HG02870 (cell line): ENCODE measurements around the gene ECI1.
"Not testable (repeated sequence)": the region's sequence is repeated elsewhere in the genome, so short reads cannot be mapped to it uniquely, and the experiment has no call there.

ENCODE experiments used
- ATAC-seq: cut with Tn5 transposase; IDR thresholded peaks from one replicate; pipeline ENCODE4 v1.9.1; 2021; ENCODE audit warnings: mild to moderate bottlenecking, moderate library complexity; ENCODE audit not compliant: unreplicated experiment

ECI1 gene

DNA sequence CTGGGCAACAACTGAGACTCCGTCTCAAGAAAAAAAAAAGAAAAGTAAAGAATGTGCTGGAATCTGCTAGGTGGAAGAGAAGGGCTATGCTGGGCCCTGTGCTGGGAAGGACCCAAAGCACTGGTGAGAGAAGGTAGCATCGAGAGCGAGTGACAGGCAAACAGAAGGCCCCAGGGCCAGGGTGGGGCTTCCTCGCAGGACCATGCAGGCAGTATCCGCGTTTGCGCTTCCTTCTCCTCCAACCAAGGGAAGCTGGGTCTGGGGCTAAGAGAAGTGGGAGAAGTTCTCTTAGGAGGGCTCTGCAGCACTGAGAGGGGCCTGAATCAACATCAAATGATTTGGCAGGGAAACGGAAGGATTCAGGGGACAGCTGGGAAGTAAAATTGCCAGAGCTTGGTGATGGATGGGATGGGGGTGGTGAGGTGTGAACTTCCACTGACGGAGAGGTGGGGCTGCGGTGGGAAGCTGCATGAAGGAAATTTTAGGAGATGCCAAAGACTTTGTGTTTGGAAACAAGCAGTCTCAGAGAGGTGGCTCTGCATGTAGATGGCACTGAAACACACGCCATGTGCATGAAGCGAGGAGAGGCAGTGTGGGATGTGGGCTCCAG is 5.2 kb upstream of the ECI1 start:
- no peak for ATAC-seq

DNA sequence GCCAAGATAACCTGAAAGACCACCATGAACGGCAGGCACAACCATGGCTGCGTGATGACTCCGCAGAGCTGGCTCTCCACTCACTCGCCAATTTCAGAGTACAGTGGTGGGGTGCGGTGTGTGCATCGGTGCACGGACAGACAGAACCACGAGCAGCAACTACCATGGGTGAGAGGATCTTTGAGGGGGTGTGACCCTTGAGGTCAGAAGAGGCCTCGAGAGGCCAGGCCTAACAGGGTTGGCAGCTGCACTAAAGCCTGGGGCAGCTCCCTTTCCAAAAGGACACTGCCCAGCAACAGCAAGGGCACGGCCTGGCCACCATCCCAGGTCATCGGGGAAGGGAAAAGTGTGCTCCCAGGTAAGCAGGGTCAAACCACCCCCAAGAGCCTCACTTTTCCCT is 1.9 kb upstream of the ECI1 start:
- no peak for ATAC-seq

DNA sequence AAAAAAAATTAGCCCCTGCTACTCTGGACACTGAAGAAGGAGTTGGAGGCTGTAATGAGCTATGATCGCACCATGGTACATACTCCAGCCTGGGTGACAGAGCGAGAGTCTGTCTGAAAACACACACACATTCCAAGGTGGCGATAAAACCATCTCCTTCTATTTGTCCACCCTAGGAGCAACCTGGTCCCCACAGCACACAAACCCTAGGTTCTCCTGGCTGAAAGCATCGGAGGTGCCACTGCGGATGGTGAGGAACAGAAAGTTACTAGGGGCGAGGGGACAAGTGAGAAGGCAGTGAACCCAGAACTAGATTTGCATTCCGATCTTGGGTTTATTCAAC is 1.4 kb upstream of the ECI1 start:
- no peak for ATAC-seq

DNA sequence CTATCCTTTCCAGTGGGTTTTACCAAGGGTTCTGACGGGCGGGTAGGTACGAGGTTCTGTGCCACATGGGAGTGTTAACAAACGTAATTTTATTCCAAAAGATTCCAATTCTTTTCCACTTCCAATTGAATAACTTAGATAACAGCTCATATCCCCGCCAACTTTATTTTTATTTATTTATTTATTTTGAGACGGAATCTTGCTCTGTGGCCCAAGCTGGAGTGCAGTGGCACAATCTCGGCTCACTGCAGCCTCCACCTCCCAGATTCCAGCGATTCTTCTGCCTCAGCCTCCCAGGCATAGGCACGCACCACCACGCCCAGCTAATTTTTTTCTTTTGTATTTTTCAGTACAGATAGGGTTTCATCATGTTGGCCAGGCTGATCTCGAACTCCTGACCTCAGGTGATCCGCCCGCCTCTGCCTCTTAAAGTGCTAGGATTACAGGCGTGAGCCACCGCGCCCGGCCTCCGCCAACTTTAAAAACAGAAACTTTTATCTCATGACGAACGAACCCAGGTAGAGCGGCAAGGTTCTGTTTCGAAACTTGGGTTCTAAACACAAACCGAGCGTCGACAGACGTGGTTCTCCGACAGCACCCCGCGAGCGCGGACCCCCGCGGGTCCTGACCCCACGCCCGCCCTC is 613 bp downstream of the ECI1 start:
- ATAC-seq = peak; percentile 5

DNA sequence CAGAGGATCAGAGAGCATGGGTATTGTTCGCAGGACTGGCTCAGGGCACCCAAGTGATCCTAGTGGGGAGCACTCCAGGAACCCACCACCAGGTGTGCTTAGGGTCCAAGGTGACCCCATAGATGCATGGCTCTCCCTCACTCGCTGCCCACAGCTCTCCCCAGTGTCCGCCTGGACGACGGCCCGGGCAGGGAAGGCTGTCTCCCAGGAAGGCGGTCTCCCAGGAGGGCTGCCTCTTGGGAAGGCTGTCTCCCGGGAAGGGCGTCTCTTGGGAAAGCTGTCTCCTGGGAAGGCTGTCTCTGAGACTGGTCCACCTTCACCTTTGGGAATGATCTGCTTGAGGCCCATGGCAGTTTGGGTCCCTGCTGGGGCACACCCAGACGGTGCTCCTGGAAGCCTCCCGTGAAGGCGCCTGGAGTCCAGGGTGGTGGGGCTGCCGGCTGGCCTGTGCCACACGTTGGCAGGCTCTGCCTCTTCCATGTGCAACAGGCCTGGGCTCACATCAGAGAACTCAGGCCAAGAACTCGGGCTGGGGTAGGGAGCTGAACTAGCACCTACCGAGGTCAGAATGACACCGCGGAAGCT is 5.0 kb downstream of the ECI1 start:
- ATAC-seq = no peak

DNA sequence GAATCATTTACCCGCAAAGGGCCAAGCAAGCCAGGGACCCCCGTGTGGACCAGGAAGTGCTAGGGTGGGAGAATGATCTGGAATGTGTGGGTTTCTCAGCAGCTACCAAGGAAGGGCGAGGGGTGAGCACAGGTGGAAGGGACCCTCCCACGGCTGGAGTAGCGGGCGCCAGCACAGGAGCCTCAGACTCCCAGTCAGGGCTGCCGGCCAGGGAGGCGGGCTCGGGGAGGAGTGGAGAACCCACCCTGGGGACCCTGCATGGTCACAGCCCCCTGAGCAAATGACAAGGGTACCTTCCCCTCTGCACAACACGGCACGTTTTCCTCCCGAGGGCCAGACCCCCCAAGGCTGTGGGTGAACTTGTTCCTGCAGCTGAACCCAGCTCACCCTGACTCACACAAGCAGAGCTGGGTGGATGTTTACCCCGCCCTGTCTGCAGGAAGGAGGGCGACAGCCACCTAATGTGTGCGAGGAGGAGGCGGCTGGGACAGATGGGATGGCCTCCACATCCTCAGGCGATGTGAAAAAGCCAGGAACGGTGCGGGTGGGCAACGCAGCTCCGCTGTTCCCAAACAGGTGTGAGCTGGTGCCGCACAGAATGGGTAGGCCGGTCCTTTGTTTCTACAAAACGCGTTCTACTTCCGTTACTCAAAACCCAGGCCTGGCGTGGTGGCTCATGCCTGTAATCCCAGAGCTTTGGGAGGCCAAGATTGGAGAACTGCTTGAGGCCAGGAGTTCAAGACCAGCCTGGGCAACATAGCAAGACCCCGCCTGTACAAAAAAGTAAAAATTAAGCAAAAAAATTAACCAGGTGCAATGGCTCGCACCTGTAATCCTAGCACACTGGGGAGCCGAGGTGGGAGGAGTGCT is 6.2 kb downstream of the ECI1 start:
- ATAC-seq = no peak

- ATAC-seq = no peak
Measured at GRCh38 chr16:2244301-2244700, 7.1 kb downstream of the ECI1 start.

GRCh38 chr16:2243781-2244180 is 7.6 kb downstream of the ECI1 start:
- no peak for ATAC-seq

- no peak for ATAC-seq
Measured at GRCh38 chr16:2243031-2243528, 8.3 kb downstream of the ECI1 start.

DNA sequence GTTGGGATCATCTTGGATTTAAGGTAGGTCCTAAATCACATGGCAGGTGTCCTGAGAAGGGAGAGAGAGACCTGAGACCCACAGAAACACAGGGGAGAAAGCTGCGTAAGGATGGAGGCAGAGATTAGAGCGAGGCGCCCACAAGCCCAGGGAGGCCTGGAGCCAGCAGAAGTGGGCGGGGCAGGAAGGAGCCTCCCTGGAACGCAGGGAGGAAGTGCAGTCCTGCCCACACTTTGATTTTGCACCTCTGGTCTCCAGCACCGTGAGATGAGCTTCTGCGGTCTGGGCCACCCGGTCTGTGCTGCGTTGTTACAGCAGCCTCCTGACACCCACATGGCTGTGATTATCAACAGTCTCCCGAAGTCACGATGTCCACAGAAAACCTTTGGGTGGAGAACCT is 8.8 kb downstream of the ECI1 start:
- no peak for ATAC-seq

DNA sequence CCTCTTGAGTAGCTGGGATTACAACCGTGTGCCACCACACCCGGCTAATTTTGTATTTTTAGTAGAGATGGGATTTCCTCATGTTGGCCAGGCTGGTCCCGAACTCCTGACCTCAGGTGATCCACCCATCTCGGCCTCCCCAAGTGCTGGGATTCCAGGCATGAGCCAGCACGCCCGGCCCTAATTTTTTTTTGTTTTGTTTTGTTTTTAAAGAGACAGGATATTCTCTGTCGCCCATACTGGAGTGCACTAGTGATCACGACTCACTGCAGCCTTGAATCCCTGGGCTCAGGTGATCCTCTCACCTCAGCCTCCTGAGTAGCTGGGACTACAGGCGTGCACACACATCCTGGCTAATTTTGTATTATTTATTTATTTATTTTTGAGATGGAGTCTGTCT is 11.1 kb downstream of the ECI1 start:
- ATAC-seq = not testable (repeated sequence)

DNA sequence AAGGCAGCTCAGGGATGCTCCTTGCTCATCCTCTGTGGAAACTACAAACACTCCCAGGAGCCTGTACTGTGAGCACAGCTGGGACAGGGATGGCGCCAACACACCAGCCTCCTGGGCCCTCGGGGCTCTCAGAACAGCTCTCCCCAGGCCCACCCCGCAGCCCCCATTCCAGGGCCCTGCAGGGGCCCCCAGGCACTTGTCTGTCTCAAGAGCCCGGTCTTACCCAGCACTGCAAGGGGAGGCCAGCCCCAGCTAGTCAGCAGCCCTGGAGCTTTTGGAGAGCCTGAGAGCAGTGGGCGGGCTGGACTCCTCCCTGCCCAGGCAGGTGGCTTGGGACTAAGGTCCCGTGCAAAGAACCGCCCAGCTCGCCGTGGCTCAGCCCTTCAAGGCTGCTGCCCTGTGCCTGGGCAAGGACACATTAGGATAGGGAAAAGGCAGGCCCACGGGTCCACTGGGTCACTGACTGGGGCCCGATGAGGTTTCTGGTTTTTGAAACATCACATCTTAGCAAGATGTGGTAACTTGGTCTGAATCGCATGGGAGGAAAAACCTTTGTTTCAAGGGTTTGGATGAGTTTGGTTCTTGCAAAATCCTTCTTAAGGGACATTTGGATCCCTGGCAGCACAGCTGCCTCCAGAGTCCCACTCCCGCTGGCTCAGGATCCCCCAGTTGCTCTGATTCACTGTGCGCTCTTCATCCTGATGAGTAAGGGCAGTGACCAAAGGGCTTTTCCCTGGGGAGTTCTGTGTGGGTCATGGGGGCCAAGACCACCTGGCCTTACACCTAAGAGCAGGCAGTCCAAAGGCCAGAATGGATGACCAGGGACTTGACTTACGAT is 12.3 kb downstream of the ECI1 start:
- no peak for ATAC-seq

- no peak for ATAC-seq
Measured at GRCh38 chr16:2238150-2238837, 13.1 kb downstream of the ECI1 start.

DNA sequence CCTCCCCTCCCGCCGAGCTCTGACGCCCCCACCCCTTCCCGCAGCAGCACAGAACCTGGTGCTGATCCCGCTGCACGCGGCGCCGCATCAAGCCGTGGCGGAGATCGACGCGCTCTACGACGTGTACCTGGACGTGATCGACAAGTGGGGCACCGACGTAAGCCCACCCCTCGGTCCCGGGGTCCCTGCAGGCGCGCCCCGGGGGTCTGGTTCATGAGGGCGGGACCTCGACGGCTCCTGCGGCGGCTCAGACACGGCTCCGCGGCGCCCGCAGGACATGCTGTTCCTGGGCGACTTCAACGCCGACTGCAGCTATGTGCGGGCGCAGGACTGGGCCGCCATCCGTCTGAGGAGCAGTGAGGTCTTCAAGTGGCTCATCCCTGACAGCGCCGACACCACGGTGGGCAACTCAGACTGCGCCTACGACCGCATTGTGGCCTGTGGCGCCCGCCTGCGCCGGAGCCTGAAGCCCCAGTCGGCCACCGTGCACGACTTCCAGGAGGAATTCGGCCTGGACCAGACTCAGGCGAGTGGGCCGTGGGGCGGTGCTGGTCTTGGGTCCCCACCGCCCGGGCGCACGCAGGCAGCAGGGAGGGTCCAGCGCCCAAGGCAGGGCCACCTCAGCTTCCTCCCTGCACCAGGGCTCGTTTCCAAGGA is 13.8 kb downstream of the ECI1 start:
- no peak for ATAC-seq

- no peak for ATAC-seq
Measured at GRCh38 chr16:2237102-2237482, 14.3 kb downstream of the ECI1 start.

- no peak for ATAC-seq
Measured at GRCh38 chr16:2236337-2237101, 14.9 kb downstream of the ECI1 start, which contains the start of gene DNASE1L2. TSS of gene DNASE1L2 (plus strand) at chr16:2236444. CDS start at chr16:2236817, 373 bp downstream.

GRCh38 chr16:2235695-2236336 is 15.6 kb downstream of the ECI1 start:
- ATAC-seq = no peak

GRCh38 chr16:2235234-2235651 is 16.1 kb downstream of the ECI1 start:
- no peak for ATAC-seq
